ENCODE results near the gene P2RX1.

DNA sequence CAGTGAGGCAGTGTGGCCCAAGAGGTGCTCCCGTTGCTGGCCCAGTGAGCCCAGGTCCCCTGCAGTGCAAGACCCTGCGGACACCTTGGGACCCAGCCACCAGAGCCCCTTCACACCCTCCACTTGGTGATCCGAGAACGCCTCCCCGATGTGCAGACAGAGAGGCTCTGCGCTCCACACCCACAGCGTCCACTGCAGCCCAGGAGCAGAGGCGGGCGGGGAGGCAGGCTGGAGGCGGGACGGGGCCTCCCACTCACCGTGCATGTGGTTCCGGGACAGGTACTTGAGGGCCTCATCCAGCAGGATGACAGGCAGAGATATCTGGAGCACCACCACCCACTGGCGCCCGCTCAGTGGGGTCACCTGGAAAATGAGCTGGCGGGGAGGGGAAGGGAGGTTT lies 12.1 kb upstream of the P2RX1 start:
- TF ChIP-seq, protein P1, sequence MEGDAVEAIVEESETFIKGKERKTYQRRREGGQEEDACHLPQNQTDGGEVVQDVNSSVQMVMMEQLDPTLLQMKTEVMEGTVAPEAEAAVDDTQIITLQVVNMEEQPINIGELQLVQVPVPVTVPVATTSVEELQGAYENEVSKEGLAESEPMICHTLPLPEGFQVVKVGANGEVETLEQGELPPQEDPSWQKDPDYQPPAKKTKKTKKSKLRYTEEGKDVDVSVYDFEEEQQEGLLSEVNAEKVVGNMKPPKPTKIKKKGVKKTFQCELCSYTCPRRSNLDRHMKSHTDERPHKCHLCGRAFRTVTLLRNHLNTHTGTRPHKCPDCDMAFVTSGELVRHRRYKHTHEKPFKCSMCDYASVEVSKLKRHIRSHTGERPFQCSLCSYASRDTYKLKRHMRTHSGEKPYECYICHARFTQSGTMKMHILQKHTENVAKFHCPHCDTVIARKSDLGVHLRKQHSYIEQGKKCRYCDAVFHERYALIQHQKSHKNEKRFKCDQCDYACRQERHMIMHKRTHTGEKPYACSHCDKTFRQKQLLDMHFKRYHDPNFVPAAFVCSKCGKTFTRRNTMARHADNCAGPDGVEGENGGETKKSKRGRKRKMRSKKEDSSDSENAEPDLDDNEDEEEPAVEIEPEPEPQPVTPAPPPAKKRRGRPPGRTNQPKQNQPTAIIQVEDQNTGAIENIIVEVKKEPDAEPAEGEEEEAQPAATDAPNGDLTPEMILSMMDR (IDR thresholded peaks at IDR 0.05) = no peak
- TF ChIP-seq EZH2 (IDR thresholded peaks at IDR 0.05; ENCODE audit: borderline replicate concordance, insufficient read depth, low read depth, low read length, poor library complexity, severe bottlenecking) = no peak
